ENCODE data around the gene CADM1. TPM values are rescaled to one million over a fixed set of nuclear protein-coding genes. Genes with fewer than 3 reads are reported as not detected.

The CADM1 gene
- total and polyA plus RNA-seq, 4 donors, result 13.0 to 40.6 (median 28.9) TPM

GRCh38 chr11:115290893-115291292 is 213.3 kb downstream of the CADM1 start:
- TF ChIP-seq NR2F2 (IDR thresholded peaks at IDR 0.05), result no peak
- no peak for TF ChIP-seq SP1 (IDR thresholded peaks at IDR 0.05)
- 90% methylated on average over 6 of the region's 6 CpGs for WGBS
- no peak for DNase-seq (ENCODE audit: low spot score)
- no peaks in the 10 kb centered on the region for H3K4me1 ChIP-seq (ENCODE audit: control insufficient read depth in 4 of 4, insufficient read depth in 4 of 4, low read length in 3 of 4)
- no peaks in the 10 kb centered on the region for H3K9me3 ChIP-seq (ENCODE audit: control insufficient read depth in 4 of 4, low read length in 3 of 4)
- H3K27me3 ChIP-seq (ENCODE audit: control insufficient read depth in 4 of 4, insufficient read depth in 4 of 4, low read length in 3 of 4), result no peaks in the 10 kb centered on the region
- H3K36me3 ChIP-seq (ENCODE audit: control insufficient read depth in 4 of 4, insufficient read depth in 3 of 4, low read depth in 1 of 4, low read length in 3 of 4), result no peaks in the 10 kb centered on the region
- no peak overlapping the region for H3K9ac ChIP-seq (ENCODE audit: low read depth in 1 of 2, low read length in 2 of 2)
- no peak overlapping the region for H3K4me3 ChIP-seq (ENCODE audit: low read depth in 1 of 3, low read length in 3 of 3)
- no peak overlapping the region for H3K27ac ChIP-seq (ENCODE audit: low read depth in 1 of 2, low read length in 2 of 2)

- 90% methylated on average over 1 of the region's 1 CpG for WGBS
These were observed 213.7 kb downstream of the CADM1 start for GRCh38 chr11:115290479-115290878.

GRCh38 chr11:115287266-115287665 is 216.9 kb downstream of the CADM1 start:
- DNase-seq (ENCODE audit: low spot score), result no peak
- H3K27ac ChIP-seq (ENCODE audit: low read depth in 1 of 2, low read length in 2 of 2), result no peak overlapping the region
- peaks cover 0 to 3% (median 1%) of the 10 kb centered on the region in 4 donors for H3K4me1 ChIP-seq (ENCODE audit: control insufficient read depth in 4 of 4, insufficient read depth in 4 of 4, low read length in 3 of 4)
- H3K36me3 ChIP-seq (ENCODE audit: control insufficient read depth in 4 of 4, insufficient read depth in 3 of 4, low read depth in 1 of 4, low read length in 3 of 4), result no peaks in the 10 kb centered on the region
- H3K9me3 ChIP-seq (ENCODE audit: control insufficient read depth in 4 of 4, low read length in 3 of 4), result no peaks in the 10 kb centered on the region
- no peaks in the 10 kb centered on the region for H3K27me3 ChIP-seq (ENCODE audit: control insufficient read depth in 4 of 4, insufficient read depth in 4 of 4, low read length in 3 of 4)
- no peak overlapping the region for H3K9ac ChIP-seq (ENCODE audit: low read depth in 1 of 2, low read length in 2 of 2)
- WGBS, result 90% methylated on average over 6 of the region's 6 CpGs
- no peak for TF ChIP-seq YY1 (IDR thresholded peaks at IDR 0.05)
- no peak for TF ChIP-seq ZBTB33 (IDR thresholded peaks at IDR 0.05)
- no peak for TF ChIP-seq RXRA (IDR thresholded peaks at IDR 0.05)
- TF ChIP-seq MAX (IDR thresholded peaks at IDR 0.05), result no peak
- no peak for TF ChIP-seq SP1 (IDR thresholded peaks at IDR 0.05)
- no peak for TF ChIP-seq RAD21 (IDR thresholded peaks at IDR 0.05)
- no peak for TF ChIP-seq NR2F2 (IDR thresholded peaks at IDR 0.05)
- TF ChIP-seq FOXA1 (IDR thresholded peaks at IDR 0.05), result no peak
- TF ChIP-seq HNF4A (conservative IDR thresholded peaks at IDR 0.05), result no peak
- TF ChIP-seq FOXA2 (IDR thresholded peaks at IDR 0.05), result no peak
- no peak for TF ChIP-seq EGR1 (IDR thresholded peaks at IDR 0.05; ENCODE audit: low read depth in 2 of 2)
- TF ChIP-seq CTCF (IDR thresholded peaks at IDR 0.05; ENCODE audit: low read depth, low read length, missing input control), result no peak
- TF ChIP-seq TAF1 (conservative IDR thresholded peaks at IDR 0.05), result no peak
- no peak for TF ChIP-seq JUND (IDR thresholded peaks at IDR 0.05)
- TF ChIP-seq ATF3 (IDR thresholded peaks at IDR 0.05), result no peak
- TF ChIP-seq GABPA (IDR thresholded peaks at IDR 0.05 in 1 of 2, conservative IDR thresholded peaks at IDR 0.05 in 1 of 2), result no peak
- no peak for TF ChIP-seq REST (IDR thresholded peaks at IDR 0.05)
- TF ChIP-seq HNF4G (IDR thresholded peaks at IDR 0.05), result no peak
- H3K4me3 ChIP-seq (ENCODE audit: low read depth in 1 of 3, low read length in 3 of 3), result no peak overlapping the region

More at GRCh38 chr11:115290479-115290878, 213.7 kb downstream of the CADM1 start:
- no peak overlapping the region for H3K27ac ChIP-seq (ENCODE audit: low read depth in 1 of 2, low read length in 2 of 2)
- H3K36me3 ChIP-seq (ENCODE audit: control insufficient read depth in 4 of 4, insufficient read depth in 3 of 4, low read depth in 1 of 4, low read length in 3 of 4), result no peaks in the 10 kb centered on the region
- TF ChIP-seq GABPA (IDR thresholded peaks at IDR 0.05 in 1 of 2, conservative IDR thresholded peaks at IDR 0.05 in 1 of 2), result no peak
- TF ChIP-seq RXRA (IDR thresholded peaks at IDR 0.05), result no peak
- TF ChIP-seq FOXA1 (IDR thresholded peaks at IDR 0.05), result no peak
- TF ChIP-seq NR2F2 (IDR thresholded peaks at IDR 0.05), result no peak
- no peaks in the 10 kb centered on the region for H3K9me3 ChIP-seq (ENCODE audit: control insufficient read depth in 4 of 4, low read length in 3 of 4)
- no peak overlapping the region for H3K4me3 ChIP-seq (ENCODE audit: low read depth in 1 of 3, low read length in 3 of 3)
- no peaks in the 10 kb centered on the region for H3K4me1 ChIP-seq (ENCODE audit: control insufficient read depth in 4 of 4, insufficient read depth in 4 of 4, low read length in 3 of 4)
- H3K27me3 ChIP-seq (ENCODE audit: control insufficient read depth in 4 of 4, insufficient read depth in 4 of 4, low read length in 3 of 4), result no peaks in the 10 kb centered on the region
- H3K9ac ChIP-seq (ENCODE audit: low read depth in 1 of 2, low read length in 2 of 2), result no peak overlapping the region
- no peak for DNase-seq (ENCODE audit: low spot score)

Measured in liver (tissue), 9 donors.